Fibroblast of lung (primary cell): ENCODE measurements around the gene GAK. TPM values are rescaled to one million over a fixed set of nuclear protein-coding genes. Genes with fewer than 3 reads are reported as not detected.

Source experiments
- DNase-seq, 2 donors: peaks; one replicate each; pipeline versions ENCODE4 v3.0.0 to v3.0.0-alpha.2; 2010; ENCODE audit warnings: low read depth in 2 of 2
- H2AFZ ChIP-seq: 2 replicates; pipeline ENCODE4 v1.5.1; 2012; ENCODE audit warnings: low read length, control low read depth, inconsistent platforms
- H3K27ac ChIP-seq: 2 replicates; pipeline ENCODE4 v1.5.1; 2011; ENCODE audit warnings: low read length, control low read depth; ENCODE audit not compliant: insufficient read depth
- H3K27me3 ChIP-seq: 2 replicates; pipeline ENCODE4 v1.5.1; 2011; ENCODE audit warnings: mild to moderate bottlenecking, low read length; ENCODE audit not compliant: control insufficient read depth, insufficient read depth
- H3K36me3 ChIP-seq: 2 replicates; pipeline ENCODE4 v1.5.1; 2011; ENCODE audit warnings: low read length; ENCODE audit not compliant: control insufficient read depth, insufficient read depth
- H3K4me1 ChIP-seq: 2 replicates; pipeline ENCODE4 v1.5.1; 2011; ENCODE audit warnings: low read length; ENCODE audit not compliant: control insufficient read depth, insufficient read depth; ENCODE audit errors: extremely low read depth
- H3K4me2 ChIP-seq: 2 replicates; pipeline ENCODE4 v1.5.1; 2011; ENCODE audit warnings: low read length, control low read depth; ENCODE audit not compliant: insufficient read depth; ENCODE audit errors: extremely low read depth
- H3K4me3 ChIP-seq, 4 experiments: fragments of 200-600 bp in 1 of 4; sonication (generic) in 1 of 4; replicated peaks in 1 of 4; 2 replicates each; pipeline ENCODE4 v1.5.1; 2011 to 2016; ENCODE audit warnings: low read length in 4 of 4, low read depth in 3 of 4, mild to moderate bottlenecking in 3 of 4, control low read depth in 2 of 4, inconsistent platforms in 1 of 4, mixed read lengths in 1 of 4; ENCODE audit not compliant: insufficient read depth in 1 of 4; ENCODE audit errors: control extremely low read depth in 1 of 4
- H3K79me2 ChIP-seq: 2 replicates; pipeline ENCODE4 v1.5.1; 2012; ENCODE audit warnings: mild to moderate bottlenecking, low read length, inconsistent platforms; ENCODE audit not compliant: control insufficient read depth, insufficient read depth
- H3K9ac ChIP-seq: 2 replicates; pipeline ENCODE4 v1.5.1; 2011; ENCODE audit warnings: mild to moderate bottlenecking, low read length, control low read depth; ENCODE audit not compliant: insufficient read depth
- H3K9me3 ChIP-seq: 2 replicates; pipeline ENCODE4 v1.5.1; 2012; ENCODE audit warnings: low read depth, low read length; ENCODE audit not compliant: control insufficient read depth, insufficient read depth
- H4K20me1 ChIP-seq: 2 replicates; pipeline ENCODE4 v1.5.1; 2011; ENCODE audit warnings: low read length; ENCODE audit not compliant: control insufficient read depth, insufficient read depth; ENCODE audit errors: extremely low read depth
- EZH2 ChIP-seq: IDR thresholded peaks from 2 replicates; pipeline ENCODE4 v1.5.1; 2012; ENCODE audit warnings: low read length, control low read depth, mild to moderate bottlenecking; ENCODE audit errors: missing control alignments
- polyA plus RNA-seq, 2 donors: library from polyadenylated mRNA; depleted of rRNA in 1 of 2; stranded (reverse) in 1 of 2; unstranded in 1 of 2; fragments of >200 nt; gene quantifications; 2 replicates each; pipeline ENCODE4 v1.2.1, GENCODE V29; 2011 to 2012; ENCODE audit warnings: missing spikeins in 1 of 2
- total RNA-seq: library from RNA; depleted of rRNA; stranded (reverse); fragments of >200 nt; gene quantifications from 2 replicates; pipeline ENCODE4 v1.2.1, GENCODE V29; 2014
- TF ChIP-seq, protein P1 (sequence below), 2 donors: IDR thresholded peaks in 1 of 2; conservative IDR thresholded peaks in 1 of 2; 1 replicate in 1 of 2; 2 replicates in 1 of 2; pipeline ENCODE4 v1.5.1; 2011 to 2012; ENCODE audit warnings: low read length in 2 of 2, control low read depth in 1 of 2, inconsistent platforms in 1 of 2, low read depth in 1 of 2, mild to moderate bottlenecking in 1 of 2

Gene GAK
- total and polyA plus RNA-seq, 2 donors (not counting 1 experiment from before 2014, with no cell fraction given) = 10.1 to 48.2 TPM

DNA sequence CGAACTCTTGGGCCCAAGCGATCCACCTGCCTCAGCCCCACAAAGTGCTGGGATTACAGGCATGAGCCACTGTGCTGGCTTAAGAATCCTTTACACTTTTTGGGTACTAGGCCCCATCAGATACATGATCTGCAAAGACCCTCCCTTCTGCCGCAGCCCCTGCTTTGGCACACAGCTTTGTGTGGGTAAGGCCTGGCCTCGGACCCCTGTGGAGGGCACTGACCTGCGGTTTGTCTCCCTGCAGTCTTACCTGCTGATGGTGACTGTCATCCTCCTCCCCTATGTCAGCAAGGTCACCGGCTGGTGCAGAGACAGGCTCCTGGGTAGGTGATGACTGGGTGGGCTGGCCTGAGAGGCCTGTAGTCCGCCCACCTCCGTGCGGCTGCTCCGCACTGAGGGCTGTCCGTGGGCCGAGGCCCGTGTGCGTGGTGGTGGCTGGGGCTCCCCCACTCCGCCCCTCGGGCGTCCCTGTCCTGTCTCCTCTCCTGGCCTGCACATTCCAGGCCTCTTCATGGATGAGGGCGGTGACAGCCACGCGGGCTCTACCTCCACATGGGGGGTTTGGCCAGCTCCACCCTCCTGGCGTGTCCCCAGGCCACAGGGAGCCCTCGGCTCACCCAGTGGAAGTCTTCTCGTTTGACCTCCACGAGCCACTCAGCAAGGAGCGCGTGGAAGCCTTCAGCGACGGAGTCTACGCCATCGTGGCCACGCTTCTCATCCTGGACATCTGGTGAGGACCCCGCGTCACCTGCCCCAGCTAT, 23.2 kb upstream of the GAK start:
- peaks cover 9% of the 10 kb centered on the region for H3K36me3 ChIP-seq
- no peaks in the 10 kb centered on the region for H3K9me3 ChIP-seq
- H2AFZ ChIP-seq = no peak overlapping the region
- H3K79me2 ChIP-seq = no peaks in the 10 kb centered on the region
- no peak overlapping the region for H3K9ac ChIP-seq
- TF ChIP-seq, protein P1, sequence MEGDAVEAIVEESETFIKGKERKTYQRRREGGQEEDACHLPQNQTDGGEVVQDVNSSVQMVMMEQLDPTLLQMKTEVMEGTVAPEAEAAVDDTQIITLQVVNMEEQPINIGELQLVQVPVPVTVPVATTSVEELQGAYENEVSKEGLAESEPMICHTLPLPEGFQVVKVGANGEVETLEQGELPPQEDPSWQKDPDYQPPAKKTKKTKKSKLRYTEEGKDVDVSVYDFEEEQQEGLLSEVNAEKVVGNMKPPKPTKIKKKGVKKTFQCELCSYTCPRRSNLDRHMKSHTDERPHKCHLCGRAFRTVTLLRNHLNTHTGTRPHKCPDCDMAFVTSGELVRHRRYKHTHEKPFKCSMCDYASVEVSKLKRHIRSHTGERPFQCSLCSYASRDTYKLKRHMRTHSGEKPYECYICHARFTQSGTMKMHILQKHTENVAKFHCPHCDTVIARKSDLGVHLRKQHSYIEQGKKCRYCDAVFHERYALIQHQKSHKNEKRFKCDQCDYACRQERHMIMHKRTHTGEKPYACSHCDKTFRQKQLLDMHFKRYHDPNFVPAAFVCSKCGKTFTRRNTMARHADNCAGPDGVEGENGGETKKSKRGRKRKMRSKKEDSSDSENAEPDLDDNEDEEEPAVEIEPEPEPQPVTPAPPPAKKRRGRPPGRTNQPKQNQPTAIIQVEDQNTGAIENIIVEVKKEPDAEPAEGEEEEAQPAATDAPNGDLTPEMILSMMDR (conservative IDR thresholded peaks at IDR 0.05 in 1 of 2, IDR thresholded peaks at IDR 0.05 in 1 of 2; ENCODE audit: low read depth in 1 of 2, low read length in 2 of 2) = no peak
- no peak for TF ChIP-seq EZH2
- H3K4me2 ChIP-seq = no peak overlapping the region
- H3K27me3 ChIP-seq = no peaks in the 10 kb centered on the region
- H4K20me1 ChIP-seq = no peaks in the 10 kb centered on the region
- no peaks in the 10 kb centered on the region for H3K4me1 ChIP-seq
- no peak overlapping the region for H3K27ac ChIP-seq
- DNase-seq = no peak
- no peak overlapping the region for H3K4me3 ChIP-seq

DNA sequence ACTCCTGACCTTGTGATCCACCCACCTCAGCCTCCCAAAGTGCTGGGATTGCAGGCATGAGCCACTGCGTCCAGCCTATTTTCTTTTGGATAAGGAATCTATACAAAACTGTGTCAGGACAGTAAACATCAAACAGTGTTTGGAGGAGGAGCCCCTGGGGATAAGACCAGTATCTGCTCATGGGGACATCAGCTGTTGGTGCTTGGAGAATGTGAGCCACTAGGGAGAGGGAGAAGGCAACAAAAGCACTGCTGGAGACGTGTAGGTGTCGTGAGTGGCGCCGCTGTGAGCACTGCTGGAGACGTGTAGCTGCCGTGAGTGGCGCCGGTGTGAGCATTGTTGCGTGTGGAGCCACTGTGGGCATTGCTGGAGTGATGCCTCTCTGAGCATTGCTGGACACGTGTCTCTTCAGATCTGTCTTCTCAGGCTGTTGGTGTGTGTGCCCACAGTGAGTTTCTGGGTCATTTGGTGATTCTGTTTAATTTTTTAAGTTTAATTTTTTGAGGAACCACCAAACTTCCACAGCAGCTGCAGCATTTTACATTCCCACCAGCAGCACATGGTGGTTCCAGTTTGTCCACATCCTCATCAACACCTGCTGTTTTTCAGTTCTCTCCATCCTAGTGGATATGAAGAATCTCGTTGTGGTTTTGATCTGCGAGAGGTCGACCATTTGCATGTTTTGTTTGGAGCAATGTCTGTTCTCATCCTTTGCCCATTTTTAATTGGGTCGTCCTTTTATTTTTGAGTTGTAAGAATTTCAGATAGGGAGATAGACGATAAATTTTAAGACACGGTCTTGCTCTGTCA, 22.3 kb upstream of the GAK start:
- Histone ChIP-seq H3K27me3 (no peaks in the 10 kb centered on the region), H3K36me3 (peaks cover 5% of the 10 kb centered on the region), H4K20me1 (no peaks in the 10 kb centered on the region), H3K4me3 (no peak overlapping the region), H3K9ac (no peak overlapping the region), H3K27ac (no peak overlapping the region), H3K9me3 (no peaks in the 10 kb centered on the region), H3K4me2 (no peak overlapping the region), H3K4me1 (no peaks in the 10 kb centered on the region), H3K79me2 (no peaks in the 10 kb centered on the region), H2AFZ (no peak overlapping the region)
- no peak for DNase-seq
- TF ChIP-seq EZH2 = no peak
- TF ChIP-seq, protein P1 (conservative IDR thresholded peaks at IDR 0.05 in 1 of 2, IDR thresholded peaks at IDR 0.05 in 1 of 2; ENCODE audit: low read depth in 1 of 2, low read length in 2 of 2) = no peak

DNA sequence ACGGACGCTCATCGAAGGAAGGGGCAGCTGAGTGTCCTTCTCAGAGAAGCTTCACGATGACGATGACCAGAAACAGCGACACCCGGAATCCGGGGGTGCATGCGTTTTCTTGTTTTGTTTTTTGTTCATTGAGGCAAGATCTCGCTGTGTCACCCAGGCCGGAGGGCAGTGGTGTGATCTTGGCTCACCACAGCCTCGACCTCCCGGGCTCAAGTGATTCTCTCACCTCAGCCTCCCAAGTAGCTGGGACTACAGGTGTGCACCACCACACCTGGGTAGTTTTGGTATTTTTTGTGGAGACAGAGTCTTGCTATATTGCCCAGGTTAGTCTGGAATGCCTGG, 21.4 kb upstream of the GAK start:
- peaks cover 2% of the 10 kb centered on the region for H3K36me3 ChIP-seq
- H3K9ac ChIP-seq = no peak overlapping the region
- no peak for DNase-seq
- no peaks in the 10 kb centered on the region for H3K79me2 ChIP-seq
- H3K4me3 ChIP-seq = no peak overlapping the region
- no peaks in the 10 kb centered on the region for H3K27me3 ChIP-seq
- TF ChIP-seq, protein P1 (conservative IDR thresholded peaks at IDR 0.05 in 1 of 2, IDR thresholded peaks at IDR 0.05 in 1 of 2; ENCODE audit: low read depth in 1 of 2, low read length in 2 of 2) = no peak
- no peak for TF ChIP-seq EZH2
- no peak overlapping the region for H3K4me2 ChIP-seq
- no peak overlapping the region for H3K27ac ChIP-seq
- H3K4me1 ChIP-seq = no peaks in the 10 kb centered on the region
- H4K20me1 ChIP-seq = no peaks in the 10 kb centered on the region
- H2AFZ ChIP-seq = no peak overlapping the region
- H3K9me3 ChIP-seq = no peaks in the 10 kb centered on the region
